ENCODE data around the gene PPP1R9A. TPM values are rescaled to one million over a fixed set of nuclear protein-coding genes. Genes with fewer than 3 reads are reported as not detected.

PPP1R9A gene
- total and polyA plus RNA-seq, 2 donors from 2014 or later = 2.6 to 25.7 TPM

DNA sequence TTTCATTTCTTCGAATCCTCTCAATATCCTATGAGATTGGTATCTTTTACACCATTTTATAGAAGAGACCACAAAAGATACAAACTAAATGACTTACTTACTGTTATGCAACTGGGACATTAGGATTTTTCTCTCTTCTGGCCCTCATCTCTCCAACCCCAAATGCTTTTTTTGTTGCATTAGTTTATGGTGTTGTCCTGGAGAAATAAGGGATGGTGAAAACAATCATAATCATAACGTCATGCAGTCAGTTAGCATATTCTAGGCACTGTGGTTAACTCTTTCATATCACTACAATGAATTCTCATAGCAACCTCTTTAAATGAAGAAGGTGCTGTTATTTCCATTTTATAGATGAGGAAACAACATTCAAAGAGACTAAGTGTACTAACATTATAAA is 312.3 kb downstream of the PPP1R9A start:
- H3K36me3 ChIP-seq (ENCODE audit: control insufficient read depth in 2 of 3, insufficient read depth in 3 of 3, low read length in 3 of 3) = no peaks in the 10 kb centered on the region
- H3K27ac ChIP-seq (ENCODE audit: low read depth in 2 of 2, low read length in 2 of 2) = no peak overlapping the region
- TF ChIP-seq, protein P1, sequence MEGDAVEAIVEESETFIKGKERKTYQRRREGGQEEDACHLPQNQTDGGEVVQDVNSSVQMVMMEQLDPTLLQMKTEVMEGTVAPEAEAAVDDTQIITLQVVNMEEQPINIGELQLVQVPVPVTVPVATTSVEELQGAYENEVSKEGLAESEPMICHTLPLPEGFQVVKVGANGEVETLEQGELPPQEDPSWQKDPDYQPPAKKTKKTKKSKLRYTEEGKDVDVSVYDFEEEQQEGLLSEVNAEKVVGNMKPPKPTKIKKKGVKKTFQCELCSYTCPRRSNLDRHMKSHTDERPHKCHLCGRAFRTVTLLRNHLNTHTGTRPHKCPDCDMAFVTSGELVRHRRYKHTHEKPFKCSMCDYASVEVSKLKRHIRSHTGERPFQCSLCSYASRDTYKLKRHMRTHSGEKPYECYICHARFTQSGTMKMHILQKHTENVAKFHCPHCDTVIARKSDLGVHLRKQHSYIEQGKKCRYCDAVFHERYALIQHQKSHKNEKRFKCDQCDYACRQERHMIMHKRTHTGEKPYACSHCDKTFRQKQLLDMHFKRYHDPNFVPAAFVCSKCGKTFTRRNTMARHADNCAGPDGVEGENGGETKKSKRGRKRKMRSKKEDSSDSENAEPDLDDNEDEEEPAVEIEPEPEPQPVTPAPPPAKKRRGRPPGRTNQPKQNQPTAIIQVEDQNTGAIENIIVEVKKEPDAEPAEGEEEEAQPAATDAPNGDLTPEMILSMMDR (IDR thresholded peaks at IDR 0.05; ENCODE audit: borderline replicate concordance, extremely low read depth, insufficient read depth) = no peak
- no peak overlapping the region for H3K9ac ChIP-seq (ENCODE audit: low read length in 3 of 3)
- no peak for FAIRE-seq
- no peaks in the 10 kb centered on the region for H3K9me3 ChIP-seq (ENCODE audit: control insufficient read depth in 2 of 3, insufficient read depth in 1 of 3, low read length in 3 of 3)
- H3K4me3 ChIP-seq (ENCODE audit: low read length in 3 of 3) = no peak overlapping the region
- H3K4me1 ChIP-seq (ENCODE audit: control insufficient read depth in 2 of 3, insufficient read depth in 2 of 3, low read depth in 1 of 3, low read length in 3 of 3) = peaks cover 0 to 1% (median 0%) of the 10 kb centered on the region in 3 donors
- intact Hi-C loops (cut with DNase I) = no loop called here
- DNase-seq = no peak
- H3K27me3 ChIP-seq (ENCODE audit: control insufficient read depth, insufficient read depth, low read length) = no peaks in the 10 kb centered on the region

DNA sequence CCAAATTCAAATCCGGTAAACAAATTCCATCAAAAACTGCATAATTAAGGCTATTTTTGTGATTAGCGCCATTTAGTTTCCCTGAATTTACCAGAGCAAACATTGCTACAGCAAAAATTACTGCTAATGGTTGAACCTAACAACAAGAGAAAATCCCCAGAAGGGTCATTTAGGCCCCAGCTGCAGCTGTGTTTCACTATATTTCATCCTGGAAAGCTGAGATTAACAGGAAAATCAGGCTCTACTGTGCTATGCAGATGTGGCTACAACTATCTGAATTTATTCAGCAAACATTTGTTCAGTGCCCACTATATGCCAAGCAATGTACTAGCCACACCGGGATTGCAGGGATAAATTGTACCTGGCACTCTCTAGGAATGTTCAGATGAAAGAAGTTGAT is 312.9 kb downstream of the PPP1R9A start:
- FAIRE-seq = no peak

DNA sequence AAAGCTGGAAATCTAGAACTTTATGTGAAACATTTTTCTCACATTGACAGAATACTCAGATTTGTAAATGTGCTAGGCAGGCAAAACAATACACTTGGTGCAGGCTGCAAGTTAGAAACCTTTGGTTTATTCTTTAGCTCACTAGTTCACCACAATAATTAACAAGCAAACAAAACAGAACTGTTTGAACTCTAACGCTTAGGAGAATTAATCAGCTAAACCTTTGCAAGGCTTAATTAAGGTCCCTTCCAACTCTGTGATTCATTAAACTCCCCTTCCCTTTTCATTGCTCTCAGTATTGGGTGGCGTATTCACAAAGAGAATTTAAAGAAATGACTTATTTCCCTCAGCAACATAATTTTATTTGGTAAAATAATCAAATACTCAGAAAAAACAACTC is 317.9 kb downstream of the PPP1R9A start:
- intact Hi-C loops (cut with DNase I) = no loop called here

More for the DNA sequence above, 312.9 kb downstream of the PPP1R9A start:
- H3K9me3 ChIP-seq (ENCODE audit: control insufficient read depth in 2 of 3, insufficient read depth in 1 of 3, low read length in 3 of 3) = no peaks in the 10 kb centered on the region
- no peak overlapping the region for H3K9ac ChIP-seq (ENCODE audit: low read length in 3 of 3)
- peak in 2 of 5 donors; percentile 30 to 60 for DNase-seq
- no peak overlapping the region for H3K27ac ChIP-seq (ENCODE audit: low read depth in 2 of 2, low read length in 2 of 2)
- H3K4me1 ChIP-seq (ENCODE audit: control insufficient read depth in 2 of 3, insufficient read depth in 2 of 3, low read depth in 1 of 3, low read length in 3 of 3) = peaks cover 0 to 7% (median 0%) of the 10 kb centered on the region in 3 donors
- no peaks in the 10 kb centered on the region for H3K36me3 ChIP-seq (ENCODE audit: control insufficient read depth in 2 of 3, insufficient read depth in 3 of 3, low read length in 3 of 3)
- intact Hi-C loops (cut with DNase I) = no loop called here
- H3K27me3 ChIP-seq (ENCODE audit: control insufficient read depth, insufficient read depth, low read length) = no peaks in the 10 kb centered on the region
- no peak overlapping the region for H3K4me3 ChIP-seq (ENCODE audit: low read length in 3 of 3)
- TF ChIP-seq, protein P1 (IDR thresholded peaks at IDR 0.05; ENCODE audit: borderline replicate concordance, extremely low read depth, insufficient read depth) = no peak

More for the DNA sequence above, 317.9 kb downstream of the PPP1R9A start:
- H3K36me3 ChIP-seq (ENCODE audit: control insufficient read depth in 2 of 3, insufficient read depth in 3 of 3, low read length in 3 of 3) = no peaks in the 10 kb centered on the region
- TF ChIP-seq, protein P1 (IDR thresholded peaks at IDR 0.05; ENCODE audit: borderline replicate concordance, extremely low read depth, insufficient read depth) = no peak
- H3K4me3 ChIP-seq (ENCODE audit: low read length in 3 of 3) = no peak overlapping the region
- no peak overlapping the region for H3K9ac ChIP-seq (ENCODE audit: low read length in 3 of 3)
- peaks cover 0 to 7% (median 0%) of the 10 kb centered on the region in 3 donors for H3K4me1 ChIP-seq (ENCODE audit: control insufficient read depth in 2 of 3, insufficient read depth in 2 of 3, low read depth in 1 of 3, low read length in 3 of 3)
- no peak overlapping the region for H3K27ac ChIP-seq (ENCODE audit: low read depth in 2 of 2, low read length in 2 of 2)
- DNase-seq (peak in 2 of 5 donors; percentile 26 to 51), FAIRE-seq (no peak)
- no peaks in the 10 kb centered on the region for H3K27me3 ChIP-seq (ENCODE audit: control insufficient read depth, insufficient read depth, low read length)
- no peaks in the 10 kb centered on the region for H3K9me3 ChIP-seq (ENCODE audit: control insufficient read depth in 2 of 3, insufficient read depth in 1 of 3, low read length in 3 of 3)
